ENCODE results near the gene LIN7A. TPM values are rescaled to one million over a fixed set of nuclear protein-coding genes. Genes with fewer than 3 reads are reported as not detected.
"Not testable (repeated sequence)": the region's sequence is repeated elsewhere in the genome, so short reads cannot be mapped to it uniquely, and the experiment has no call there.

LIN7A gene
- total RNA-seq, 2 experiments from 2014 or later: 0.63 TPM; not detected in 1

DNA sequence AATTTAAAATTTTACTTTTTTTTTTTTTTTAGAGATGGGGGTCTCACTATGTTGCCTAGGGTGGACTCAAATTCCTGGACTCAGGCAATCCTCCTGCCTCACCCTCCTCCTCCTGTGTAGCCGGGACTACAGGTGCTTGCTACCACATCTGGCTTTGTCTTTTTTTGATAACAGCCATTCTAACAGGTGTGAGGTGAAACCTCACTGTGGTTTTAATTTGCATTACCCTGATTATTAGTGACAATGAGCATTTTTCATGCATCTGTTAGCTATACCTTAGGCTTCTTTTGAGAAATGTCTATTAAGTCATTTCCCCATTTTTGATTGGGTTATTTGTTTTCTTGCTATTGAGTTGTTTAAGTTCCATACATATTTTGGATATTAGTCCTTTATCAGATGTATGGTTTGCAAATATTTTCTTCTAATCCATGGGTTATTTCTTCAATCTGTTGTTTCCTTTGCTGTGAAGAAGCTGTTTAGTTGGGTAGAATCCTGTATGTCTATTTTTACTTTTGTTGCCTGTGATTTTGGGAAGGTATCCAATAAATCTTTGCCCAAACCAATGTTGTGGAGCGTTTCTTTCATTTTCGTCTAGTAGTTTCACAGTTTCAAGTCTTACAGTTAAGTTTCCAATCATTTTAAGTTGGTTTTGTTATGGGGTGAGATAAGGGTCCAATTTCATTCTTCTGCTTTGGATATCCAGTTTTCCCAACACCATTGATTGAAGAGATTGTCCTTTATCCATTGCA, 134.9 kb downstream of the LIN7A start:
- ATAC-seq: no peak

DNA sequence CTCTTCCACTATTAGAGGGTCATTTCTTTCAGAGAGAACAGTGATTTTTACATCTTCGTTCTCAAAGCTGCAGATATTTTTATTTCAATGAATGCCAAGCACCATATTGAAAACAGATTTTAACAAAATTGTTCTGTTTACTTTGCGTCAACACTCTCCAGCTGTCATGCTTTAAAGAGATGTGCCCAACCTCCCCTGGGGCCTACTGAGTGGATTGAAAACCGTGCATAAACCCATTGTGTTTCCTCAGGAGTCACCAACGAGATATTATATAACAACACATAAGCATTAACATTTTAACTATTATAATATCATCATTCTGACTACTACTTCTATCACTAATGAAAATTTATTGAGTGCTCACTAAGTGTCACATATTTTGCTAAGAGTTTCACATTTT, 139.5 kb downstream of the LIN7A start:
- no peaks in the 10 kb centered on the region for H3K4me1 Mint-ChIP-seq
- no peaks in the 10 kb centered on the region for H3K9me3 Mint-ChIP-seq (ENCODE audit: low read depth)
- H3K4me3 Mint-ChIP-seq: no peak overlapping the region
- DNase-seq (no peak), ATAC-seq (no peak)
- CTCF ChIA-PET: no interaction called here
- H3K27me3 Mint-ChIP-seq: no peaks in the 10 kb centered on the region
- H3K27ac Mint-ChIP-seq: no peak overlapping the region
- H3K36me3 Mint-ChIP-seq: no peaks in the 10 kb centered on the region

More for the DNA sequence above, 134.9 kb downstream of the LIN7A start:
- no peak for DNase-seq
- Mint-ChIP-seq H3K4me3 (no peak overlapping the region), H3K36me3 (no peaks in the 10 kb centered on the region), H3K27me3 (no peaks in the 10 kb centered on the region), H3K27ac (no peak overlapping the region), H3K4me1 (no peaks in the 10 kb centered on the region), H3K9me3 (ENCODE audit: low read depth) (peaks cover 3% of the 10 kb centered on the region)
- CTCF ChIA-PET: no interaction called here

DNA sequence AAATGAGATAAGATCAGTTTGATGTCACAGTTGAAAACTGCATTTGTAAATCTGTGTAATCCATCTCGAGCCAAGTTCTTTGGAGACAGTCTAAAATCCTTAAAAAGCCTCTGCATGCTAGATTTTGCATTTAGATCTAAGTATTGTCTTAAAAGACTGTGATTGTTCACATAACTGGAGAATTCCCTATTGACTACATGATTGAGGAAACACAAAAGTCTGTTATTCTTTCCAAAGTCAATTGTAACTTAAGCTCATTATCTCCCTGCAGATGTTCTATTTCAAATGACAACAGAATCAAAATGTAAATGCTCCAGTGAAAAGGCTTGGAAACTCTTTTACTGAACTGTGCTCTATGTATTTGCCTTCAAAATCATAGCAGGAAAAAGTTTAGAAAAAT, 143.2 kb downstream of the LIN7A start:
- CTCF ChIA-PET: no interaction called here

DNA sequence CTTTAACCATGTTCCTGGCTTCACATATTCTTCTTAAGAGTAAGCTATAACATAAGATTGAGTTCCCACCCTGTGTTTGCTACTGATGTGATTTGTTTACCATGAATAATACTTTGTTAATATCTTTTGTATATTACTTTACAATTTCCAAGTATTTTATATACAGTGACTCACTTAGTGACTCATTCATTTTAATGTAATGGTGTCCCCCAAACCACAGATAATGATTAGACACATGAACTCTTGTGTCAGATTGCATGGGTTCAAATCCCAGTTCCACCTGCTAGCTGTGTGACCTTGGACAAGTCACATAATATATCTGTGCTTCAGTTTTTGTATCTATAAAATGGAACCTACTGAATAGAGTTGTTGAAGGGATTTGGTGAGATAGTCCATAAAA, 144.9 kb downstream of the LIN7A start:
- DNase-seq: no peak
- H3K9me3 Mint-ChIP-seq (ENCODE audit: low read depth): no peaks in the 10 kb centered on the region
- CTCF ChIA-PET: no interaction called here
- no peaks in the 10 kb centered on the region for H3K36me3 Mint-ChIP-seq
- H3K4me1 Mint-ChIP-seq: no peaks in the 10 kb centered on the region
- H3K27ac Mint-ChIP-seq: no peak overlapping the region
- H3K27me3 Mint-ChIP-seq: no peaks in the 10 kb centered on the region
- H3K4me3 Mint-ChIP-seq: no peak overlapping the region
- ATAC-seq: no peak

More for the DNA sequence above, 143.2 kb downstream of the LIN7A start:
- no peaks in the 10 kb centered on the region for H3K27me3 Mint-ChIP-seq
- no peak for DNase-seq
- H3K36me3 Mint-ChIP-seq: no peaks in the 10 kb centered on the region
- H3K4me1 Mint-ChIP-seq: no peaks in the 10 kb centered on the region
- H3K9me3 Mint-ChIP-seq (ENCODE audit: low read depth): no peaks in the 10 kb centered on the region
- no peak overlapping the region for H3K27ac Mint-ChIP-seq
- no peak for ATAC-seq
- no peak overlapping the region for H3K4me3 Mint-ChIP-seq

DNA sequence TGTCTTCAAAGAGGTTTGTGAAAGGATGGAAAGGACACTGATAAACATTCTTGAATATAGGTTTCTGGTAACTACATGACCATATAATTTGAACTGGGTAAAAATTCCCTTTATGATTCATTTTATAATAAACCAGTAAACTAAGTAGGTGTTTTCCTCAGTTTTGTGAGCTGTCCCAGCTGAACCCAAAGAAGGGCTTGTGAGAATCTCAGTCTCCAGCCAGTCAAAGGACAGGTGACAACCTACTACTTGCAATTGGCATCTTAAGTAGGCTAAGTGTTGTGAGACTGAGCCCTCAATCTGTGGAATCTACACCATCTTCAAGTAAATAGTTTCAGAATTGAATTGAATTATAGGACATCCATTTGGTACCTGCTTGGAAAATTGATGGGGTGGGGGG, 145.9 kb downstream of the LIN7A start:
- H3K27ac Mint-ChIP-seq: no peak overlapping the region
- ATAC-seq (no peak), DNase-seq (no peak)
- H3K4me3 Mint-ChIP-seq: no peak overlapping the region
- H3K36me3 Mint-ChIP-seq: no peaks in the 10 kb centered on the region
- CTCF ChIA-PET: no interaction called here
- H3K4me1 Mint-ChIP-seq: no peaks in the 10 kb centered on the region
- no peaks in the 10 kb centered on the region for H3K9me3 Mint-ChIP-seq (ENCODE audit: low read depth)
- no peaks in the 10 kb centered on the region for H3K27me3 Mint-ChIP-seq

DNA sequence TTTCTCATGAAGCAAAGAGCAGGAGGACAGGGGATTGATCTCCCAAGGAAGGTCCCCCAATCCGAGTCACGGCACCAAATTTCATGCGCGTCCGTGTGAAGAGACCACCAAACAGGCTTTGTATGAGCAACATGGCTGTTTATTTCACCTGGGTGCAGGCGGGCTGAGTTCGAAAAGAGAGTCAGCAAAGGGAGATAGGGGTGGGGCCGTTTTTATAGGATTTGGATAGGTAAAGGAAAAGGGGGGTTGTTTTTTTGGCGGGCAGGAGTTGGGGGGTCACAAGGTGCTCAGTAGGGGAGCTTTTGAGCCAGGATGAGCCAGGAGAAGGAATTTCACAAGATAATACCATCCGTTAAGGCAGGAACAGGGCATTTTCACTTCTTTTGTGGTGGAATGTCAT, 149.3 kb downstream of the LIN7A start:
- H3K4me1 Mint-ChIP-seq; CTCF ChIA-PET; DNase-seq; H3K36me3 Mint-ChIP-seq; H3K27ac Mint-ChIP-seq; H3K4me3 Mint-ChIP-seq; H3K9me3 Mint-ChIP-seq (ENCODE audit: low read depth); H3K27me3 Mint-ChIP-seq; ATAC-seq: not testable (repeated sequence)

DNA sequence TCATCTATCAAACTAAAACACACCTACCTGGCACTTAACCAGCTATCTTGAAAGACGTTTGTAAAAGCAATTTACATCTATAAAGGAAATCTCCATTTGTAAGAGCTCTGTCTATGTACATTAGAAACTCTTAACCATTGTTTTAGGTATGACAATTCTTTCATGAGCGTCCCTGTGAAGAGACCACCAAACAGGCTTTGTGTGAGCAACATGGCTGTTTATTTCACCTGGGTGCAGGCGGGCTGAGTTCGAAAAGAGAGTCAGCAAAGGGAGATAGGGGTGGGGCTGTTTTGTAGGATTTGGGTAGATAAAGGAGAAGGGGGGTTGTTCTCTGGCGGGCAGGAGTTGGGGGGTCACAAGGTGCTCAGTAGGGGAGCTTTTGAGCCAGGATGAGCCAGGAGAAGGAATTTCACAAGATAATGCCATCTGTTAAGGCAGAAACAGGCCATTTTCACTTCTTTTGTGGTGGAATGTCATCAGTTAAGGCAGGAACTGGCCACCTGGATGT, 154.7 kb downstream of the LIN7A start:
- H3K4me1 Mint-ChIP-seq, CTCF ChIA-PET: not testable (repeated sequence)

DNA sequence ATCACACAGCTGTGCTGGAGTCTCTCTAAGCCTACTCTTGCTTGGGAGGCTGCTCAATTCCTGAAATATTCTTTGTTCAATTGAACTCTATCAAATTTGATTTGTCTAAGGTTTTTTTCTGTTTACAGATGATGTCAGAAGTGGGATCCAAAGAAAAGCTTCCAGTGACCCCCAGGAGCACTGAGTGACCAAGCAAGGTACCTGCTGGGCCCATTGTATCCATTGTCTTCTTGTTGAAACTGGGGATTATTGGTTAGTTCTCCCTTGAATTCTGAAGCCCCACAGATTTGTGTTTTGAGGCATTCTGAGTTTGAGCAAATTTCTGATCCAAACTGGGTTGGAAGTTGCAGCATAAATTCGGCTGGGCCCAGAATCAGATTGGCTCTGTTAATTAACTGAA, 156.4 kb downstream of the LIN7A start:
- H3K27me3 Mint-ChIP-seq: no peaks in the 10 kb centered on the region
- CTCF ChIA-PET: no interaction called here
- H3K27ac Mint-ChIP-seq: no peak overlapping the region
- H3K9me3 Mint-ChIP-seq (ENCODE audit: low read depth): peaks cover 15% of the 10 kb centered on the region
- no peak for DNase-seq
- peaks cover 12% of the 10 kb centered on the region for H3K36me3 Mint-ChIP-seq
- H3K4me3 Mint-ChIP-seq: no peak overlapping the region
- ATAC-seq: no peak
- H3K4me1 Mint-ChIP-seq: peaks cover 18% of the 10 kb centered on the region

More for the DNA sequence above, 154.7 kb downstream of the LIN7A start:
- not testable (repeated sequence) for H3K9me3 Mint-ChIP-seq (ENCODE audit: low read depth); H3K36me3 Mint-ChIP-seq; ATAC-seq; H3K27me3 Mint-ChIP-seq; H3K27ac Mint-ChIP-seq; DNase-seq; H3K4me3 Mint-ChIP-seq

DNA sequence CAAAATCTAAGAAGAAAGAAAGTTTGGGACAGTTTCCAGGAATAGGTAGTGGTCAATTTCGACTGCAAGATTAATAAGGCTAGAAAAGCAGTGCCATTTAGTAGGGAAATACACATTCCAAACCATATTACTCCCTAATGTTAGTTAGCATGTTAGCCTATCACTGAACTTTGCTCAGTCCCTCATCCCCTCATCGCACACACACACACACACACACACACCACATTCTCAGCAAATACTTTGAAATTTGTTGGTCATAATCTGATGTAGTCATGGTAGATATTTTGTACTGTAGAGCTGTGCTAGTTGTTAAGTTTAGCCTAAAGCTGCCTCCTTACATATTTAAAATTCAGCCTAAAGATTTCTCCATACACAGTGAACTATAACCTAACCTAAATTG, 157.0 kb downstream of the LIN7A start:
- H3K9me3 Mint-ChIP-seq (ENCODE audit: low read depth): peaks cover 17% of the 10 kb centered on the region
- H3K36me3 Mint-ChIP-seq: peaks cover 16% of the 10 kb centered on the region
- peaks cover 18% of the 10 kb centered on the region for H3K4me1 Mint-ChIP-seq
- no peak overlapping the region for H3K27ac Mint-ChIP-seq
- H3K4me3 Mint-ChIP-seq: no peak overlapping the region
- no peak for DNase-seq
- no peaks in the 10 kb centered on the region for H3K27me3 Mint-ChIP-seq
- ATAC-seq: no peak
- CTCF ChIA-PET: no interaction called here

DNA sequence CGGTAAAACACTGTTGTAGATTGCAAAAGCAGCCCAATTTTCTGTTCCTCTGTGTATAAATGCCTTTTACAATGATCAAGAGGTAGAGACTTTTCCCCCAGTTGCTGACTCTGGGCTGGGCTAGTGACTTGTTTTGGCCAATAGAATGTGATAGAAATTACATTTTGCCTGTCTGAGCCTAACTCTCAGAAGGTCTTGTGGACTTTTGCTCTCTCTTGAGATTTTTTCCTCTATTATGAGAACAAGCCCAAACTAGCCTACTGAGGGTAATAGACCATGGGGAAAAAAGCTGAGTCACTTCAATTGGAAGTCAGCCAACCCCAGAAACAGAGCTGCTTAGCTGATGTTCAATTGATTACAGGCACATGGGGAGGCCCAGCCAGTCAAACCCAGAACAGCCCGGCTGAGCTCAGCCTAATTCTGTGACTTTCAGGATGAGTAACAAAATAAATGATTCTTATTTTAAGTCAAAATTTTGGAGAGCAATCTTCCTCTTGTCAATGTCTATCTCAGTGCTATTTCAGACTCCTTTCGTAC, 159.7 kb downstream of the LIN7A start:
- peak overlapping the region; percentile 61 for H3K27ac Mint-ChIP-seq
- H3K4me3 Mint-ChIP-seq: no peak overlapping the region
- peaks cover 13% of the 10 kb centered on the region for H3K9me3 Mint-ChIP-seq (ENCODE audit: low read depth)
- no peaks in the 10 kb centered on the region for H3K27me3 Mint-ChIP-seq
- H3K4me1 Mint-ChIP-seq: peaks cover 30% of the 10 kb centered on the region
- ATAC-seq: peak; percentile 93
- CTCF ChIA-PET: no interaction called here
- H3K36me3 Mint-ChIP-seq: peaks cover 23% of the 10 kb centered on the region
- peak; percentile 78 for DNase-seq

DNA sequence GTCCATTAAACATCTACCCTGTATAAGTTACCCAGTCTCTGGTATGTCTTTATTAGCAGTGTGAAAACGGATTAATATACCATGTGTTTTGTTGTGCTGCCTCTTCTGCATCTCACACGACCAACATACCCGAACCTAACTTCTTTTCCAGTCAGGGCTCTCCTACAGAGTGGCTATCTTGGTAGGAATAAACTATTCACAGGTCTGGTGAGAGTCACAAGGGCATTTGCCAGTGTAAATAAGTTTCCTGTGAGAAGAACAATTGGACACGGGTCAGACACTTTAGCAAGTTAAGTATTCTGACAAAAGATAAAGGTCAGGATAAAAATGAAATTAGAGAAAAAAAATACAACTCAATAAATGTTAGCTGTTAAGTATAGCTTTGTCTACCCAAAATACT, 160.1 kb downstream of the LIN7A start:
- H3K27ac Mint-ChIP-seq: peak overlapping the region; percentile 39
- H3K27me3 Mint-ChIP-seq: no peaks in the 10 kb centered on the region
- peaks cover 13% of the 10 kb centered on the region for H3K9me3 Mint-ChIP-seq (ENCODE audit: low read depth)
- peaks cover 30% of the 10 kb centered on the region for H3K4me1 Mint-ChIP-seq
- H3K4me3 Mint-ChIP-seq: no peak overlapping the region
- peaks cover 23% of the 10 kb centered on the region for H3K36me3 Mint-ChIP-seq
- ATAC-seq: no peak
- no peak for DNase-seq
- CTCF ChIA-PET: no interaction called here

DNA sequence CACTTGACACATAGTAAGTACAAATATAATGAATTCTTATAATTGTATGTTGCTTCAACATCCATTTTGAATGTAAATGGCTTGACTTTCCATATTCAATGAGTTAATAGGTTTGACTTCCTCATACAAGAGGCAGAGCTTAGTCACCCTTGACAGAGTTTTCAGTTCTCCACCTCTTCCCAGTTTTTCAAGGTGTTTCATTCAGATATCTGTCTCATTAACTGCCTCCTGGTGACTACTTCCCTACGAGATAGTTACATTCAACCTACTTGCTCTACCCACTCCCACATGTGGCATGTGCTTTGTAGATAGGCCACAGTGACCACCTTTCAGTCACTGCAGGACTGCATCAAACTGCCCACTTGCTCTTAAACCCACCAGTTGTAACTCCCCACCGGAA, 161.0 kb downstream of the LIN7A start:
- ATAC-seq: no peak
- CTCF ChIA-PET: no interaction called here

DNA sequence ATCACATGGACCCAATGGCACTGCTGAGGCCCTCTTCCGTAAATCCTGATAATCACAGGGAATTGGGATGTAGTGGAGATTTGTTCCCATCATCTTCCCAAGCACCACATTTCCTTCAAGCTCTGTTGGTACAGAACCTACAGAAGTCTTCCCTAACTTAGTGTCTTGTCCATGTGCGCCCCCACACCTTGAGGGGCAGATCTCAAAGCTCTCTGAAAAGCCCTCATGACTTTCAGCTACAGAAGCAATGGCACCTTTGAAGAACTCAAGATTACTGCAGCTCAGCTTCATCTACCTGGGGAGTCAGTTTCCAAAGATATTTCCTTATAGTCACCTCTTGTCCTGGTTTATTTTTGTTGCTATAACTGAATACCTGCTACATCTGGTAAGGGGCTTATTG, 166.8 kb downstream of the LIN7A start:
- H3K27ac Mint-ChIP-seq: no peak overlapping the region

More for the DNA sequence above, 161.0 kb downstream of the LIN7A start:
- Mint-ChIP-seq H3K4me1 (peaks cover 30% of the 10 kb centered on the region), H3K27ac (no peak overlapping the region), H3K9me3 (ENCODE audit: low read depth) (peaks cover 13% of the 10 kb centered on the region), H3K4me3 (no peak overlapping the region), H3K36me3 (peaks cover 20% of the 10 kb centered on the region), H3K27me3 (no peaks in the 10 kb centered on the region)
- no peak for DNase-seq

DNA sequence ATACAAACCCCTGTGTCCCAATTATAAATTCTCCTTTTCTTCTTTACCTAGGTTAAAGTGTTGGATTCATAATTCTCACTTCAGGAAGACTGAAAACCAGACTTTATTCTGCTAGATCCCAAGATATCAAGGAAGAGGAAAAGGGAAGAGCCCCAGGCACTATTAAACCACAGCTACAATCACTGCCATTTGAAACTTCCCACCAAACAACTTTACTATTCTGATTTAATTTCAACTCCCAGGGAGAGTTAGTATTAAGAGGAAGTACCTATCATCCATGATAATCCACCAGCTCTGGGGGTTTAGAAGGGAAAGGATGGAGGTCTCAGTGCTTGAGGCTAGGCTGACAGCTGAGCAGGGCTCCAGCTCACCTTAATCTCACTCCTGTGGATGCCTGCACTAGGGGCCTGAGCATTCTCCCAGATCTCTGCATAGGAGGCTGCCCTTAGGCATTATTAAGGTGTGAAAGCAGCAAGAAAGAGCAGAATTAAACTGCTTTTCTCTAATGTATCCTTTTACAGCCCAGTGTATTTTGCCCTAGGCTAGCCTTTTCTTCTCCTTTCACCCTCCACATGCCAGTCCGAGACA, 168.1 kb downstream of the LIN7A start:
- Mint-ChIP-seq H3K9me3 (ENCODE audit: low read depth) (no peaks in the 10 kb centered on the region), H3K27me3 (no peaks in the 10 kb centered on the region), H3K36me3 (peaks cover 6% of the 10 kb centered on the region), H3K4me3 (no peak overlapping the region), H3K4me1 (peaks cover 6% of the 10 kb centered on the region), H3K27ac (no peak overlapping the region)
- CTCF ChIA-PET: no interaction called here
- DNase-seq (no peak), ATAC-seq (no peak)

More for the DNA sequence above, 166.8 kb downstream of the LIN7A start:
- Mint-ChIP-seq H3K4me3 (no peak overlapping the region), H3K4me1 (peaks cover 12% of the 10 kb centered on the region), H3K36me3 (peaks cover 9% of the 10 kb centered on the region), H3K9me3 (ENCODE audit: low read depth) (peaks cover 1% of the 10 kb centered on the region), H3K27me3 (no peaks in the 10 kb centered on the region)
- DNase-seq: no peak
- CTCF ChIA-PET: no interaction called here
- no peak for ATAC-seq
